ENCODE results near the gene KCNQ2.
"Not testable (repeated sequence)": the region's sequence is repeated elsewhere in the genome, so short reads cannot be mapped to it uniquely, and the experiment has no call there.

GRCh38 chr20:63379872-63380271 is 92.6 kb downstream of the KCNQ2 start:
- TF ChIP-seq YY1 (IDR thresholded peaks at IDR 0.05; ENCODE audit: insufficient read depth, insufficient read length); SUZ12 (IDR thresholded peaks at IDR 0.05; ENCODE audit: extremely low read depth, insufficient read depth, insufficient read length): not testable (repeated sequence)

Measured in NT2/D1 (cell line).